HG02588 (cell line): ENCODE results near the gene IL17B.

Experiments used
- ATAC-seq: cut with Tn5 transposase; IDR thresholded peaks from one replicate; pipeline ENCODE4 v1.9.1; 2021; ENCODE audit warnings: mild to moderate bottlenecking, moderate library complexity; ENCODE audit not compliant: unreplicated experiment

IL17B gene

GRCh38 chr5:149379177-149379761 is at the start of gene IL17B:
TSS of gene IL17B (minus strand) at chr5:149379292. CDS start at chr5:149379225, 67 bp downstream.
- no peak for ATAC-seq

GRCh38 chr5:149428032-149428431 is 48.9 kb upstream of the IL17B start:
- ATAC-seq, result no peak

- no peak for ATAC-seq
These were observed 48.3 kb upstream of the IL17B start for GRCh38 chr5:149427374-149427773.

- ATAC-seq, result no peak
These were observed 47.8 kb upstream of the IL17B start for GRCh38 chr5:149426931-149427330.

GRCh38 chr5:149425729-149426128 is 46.6 kb upstream of the IL17B start:
- ATAC-seq, result no peak

GRCh38 chr5:149424371-149425315 is 45.6 kb upstream of the IL17B start:
- no peak for ATAC-seq

GRCh38 chr5:149423794-149424268 is 44.7 kb upstream of the IL17B start:
- ATAC-seq, result no peak

GRCh38 chr5:149423049-149423793 is 44.1 kb upstream of the IL17B start:
- ATAC-seq, result no peak

- no peak for ATAC-seq
These were observed 43.4 kb upstream of the IL17B start for GRCh38 chr5:149422366-149423048.

GRCh38 chr5:149421834-149422233 is 42.7 kb upstream of the IL17B start:
- ATAC-seq, result no peak

GRCh38 chr5:149421372-149421685 is 42.2 kb upstream of the IL17B start:
- ATAC-seq, result no peak

GRCh38 chr5:149420545-149421371 is 41.7 kb upstream of the IL17B start:
- ATAC-seq, result no peak

GRCh38 chr5:149419859-149420544 is 40.9 kb upstream of the IL17B start:
- ATAC-seq, result no peak

GRCh38 chr5:149419532-149419858 is 40.4 kb upstream of the IL17B start:
- no peak for ATAC-seq

GRCh38 chr5:149418910-149419531 is 39.9 kb upstream of the IL17B start:
- no peak for ATAC-seq

- ATAC-seq, result no peak
These were observed 38.7 kb upstream of the IL17B start for GRCh38 chr5:149417711-149418368.

GRCh38 chr5:149416987-149417710 is 38.1 kb upstream of the IL17B start:
- no peak for ATAC-seq
